ENCODE data around the gene IFT57.

IFT57 gene

DNA sequence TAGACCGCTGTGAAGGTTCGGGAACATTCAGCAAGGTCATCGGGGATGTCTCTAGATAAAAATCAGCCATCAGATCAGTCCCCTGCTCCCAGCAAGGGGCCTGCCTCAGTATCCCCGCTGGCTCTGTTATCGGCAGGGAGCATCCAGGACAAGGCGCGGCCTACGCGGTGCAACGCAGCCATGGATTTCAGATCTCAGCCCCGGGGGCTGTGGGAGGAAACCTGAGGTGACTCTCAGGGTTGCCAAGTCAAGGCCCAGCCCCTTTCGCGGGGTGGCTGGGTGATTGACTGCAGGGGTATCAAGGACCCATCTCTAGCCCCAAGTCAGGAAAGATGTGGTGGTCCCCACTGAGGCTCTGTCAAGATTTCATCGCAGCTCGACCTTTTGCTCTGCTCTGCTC lies 108.2 kb downstream of the IFT57 start:
- Histone ChIP-seq H3K79me2 (ENCODE audit: low read length) (no peaks in the 10 kb centered on the region), H3K9ac (ENCODE audit: low read length) (no peak overlapping the region), H4K20me1 (ENCODE audit: insufficient read depth, low read length) (no peaks in the 10 kb centered on the region), H3K4me2 (ENCODE audit: low read depth, low read length) (no peak overlapping the region), H3K9me3 (replicated peaks; ENCODE audit: insufficient read depth, low read length) (no peaks in the 10 kb centered on the region), H2AFZ (ENCODE audit: low read length) (no peak overlapping the region), H3K36me3 (replicated peaks; ENCODE audit: insufficient read depth, low read length) (no peaks in the 10 kb centered on the region), H3K4me3 (ENCODE audit: low read length) (no peak overlapping the region), H3K27me3 (replicated peaks; ENCODE audit: insufficient read depth, low read length) (no peaks in the 10 kb centered on the region), H3K4me1 (ENCODE audit: low read length) (no peaks in the 10 kb centered on the region), H3K9me2 (replicated peaks; ENCODE audit: insufficient read depth, low read length) (no peaks in the 10 kb centered on the region), H3K27ac (ENCODE audit: low read length) (no peak overlapping the region), H3F3A (ENCODE audit: insufficient read depth, low read length) (no peaks in the 10 kb centered on the region)
- TF ChIP-seq EZH2 (optimal IDR thresholded peaks at IDR 0.05; ENCODE audit: low read depth, low read length) (no peak), EZH2phosphoT487 (IDR thresholded peaks at IDR 0.05; ENCODE audit: low read length) (no peak)
- TF ChIP-seq, protein P1, sequence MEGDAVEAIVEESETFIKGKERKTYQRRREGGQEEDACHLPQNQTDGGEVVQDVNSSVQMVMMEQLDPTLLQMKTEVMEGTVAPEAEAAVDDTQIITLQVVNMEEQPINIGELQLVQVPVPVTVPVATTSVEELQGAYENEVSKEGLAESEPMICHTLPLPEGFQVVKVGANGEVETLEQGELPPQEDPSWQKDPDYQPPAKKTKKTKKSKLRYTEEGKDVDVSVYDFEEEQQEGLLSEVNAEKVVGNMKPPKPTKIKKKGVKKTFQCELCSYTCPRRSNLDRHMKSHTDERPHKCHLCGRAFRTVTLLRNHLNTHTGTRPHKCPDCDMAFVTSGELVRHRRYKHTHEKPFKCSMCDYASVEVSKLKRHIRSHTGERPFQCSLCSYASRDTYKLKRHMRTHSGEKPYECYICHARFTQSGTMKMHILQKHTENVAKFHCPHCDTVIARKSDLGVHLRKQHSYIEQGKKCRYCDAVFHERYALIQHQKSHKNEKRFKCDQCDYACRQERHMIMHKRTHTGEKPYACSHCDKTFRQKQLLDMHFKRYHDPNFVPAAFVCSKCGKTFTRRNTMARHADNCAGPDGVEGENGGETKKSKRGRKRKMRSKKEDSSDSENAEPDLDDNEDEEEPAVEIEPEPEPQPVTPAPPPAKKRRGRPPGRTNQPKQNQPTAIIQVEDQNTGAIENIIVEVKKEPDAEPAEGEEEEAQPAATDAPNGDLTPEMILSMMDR (IDR thresholded peaks at IDR 0.05; ENCODE audit: low read length): no peak
- no peak for DNase-seq

DNA sequence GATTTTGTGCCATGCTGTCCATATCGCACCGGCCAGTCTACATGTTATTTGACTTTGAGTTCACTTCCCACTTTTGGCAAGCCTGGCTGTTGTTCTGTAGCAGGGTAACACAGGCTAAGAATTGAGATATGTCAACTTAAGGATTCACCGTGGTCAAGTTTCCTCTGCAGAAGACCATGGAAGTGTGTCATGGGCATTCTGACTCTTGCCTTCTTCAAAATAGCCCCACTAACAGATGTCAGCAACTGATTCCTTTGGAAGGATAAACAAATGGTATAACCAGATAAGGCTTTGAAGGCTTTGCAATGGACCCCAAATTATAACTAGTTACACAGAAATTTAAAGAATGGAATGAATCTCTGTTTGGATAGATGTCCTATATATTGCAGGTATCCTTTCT lies 111.3 kb downstream of the IFT57 start:
- Histone ChIP-seq H3K9ac (ENCODE audit: low read length) (no peak overlapping the region), H3K27me3 (replicated peaks; ENCODE audit: insufficient read depth, low read length) (no peaks in the 10 kb centered on the region), H3K79me2 (ENCODE audit: low read length) (no peaks in the 10 kb centered on the region), H3K4me3 (ENCODE audit: low read length) (no peak overlapping the region), H3K36me3 (replicated peaks; ENCODE audit: insufficient read depth, low read length) (no peaks in the 10 kb centered on the region), H4K20me1 (ENCODE audit: insufficient read depth, low read length) (no peaks in the 10 kb centered on the region), H3K4me1 (ENCODE audit: low read length) (no peaks in the 10 kb centered on the region), H3K27ac (ENCODE audit: low read length) (no peak overlapping the region), H3K4me2 (ENCODE audit: low read depth, low read length) (no peak overlapping the region), H3K9me2 (replicated peaks; ENCODE audit: insufficient read depth, low read length) (no peaks in the 10 kb centered on the region), H3F3A (ENCODE audit: insufficient read depth, low read length) (no peaks in the 10 kb centered on the region), H3K9me3 (replicated peaks; ENCODE audit: insufficient read depth, low read length) (no peaks in the 10 kb centered on the region), H2AFZ (ENCODE audit: low read length) (no peak overlapping the region)
- no peak for TF ChIP-seq EZH2phosphoT487 (IDR thresholded peaks at IDR 0.05; ENCODE audit: low read length)
- TF ChIP-seq, protein P1 (IDR thresholded peaks at IDR 0.05; ENCODE audit: low read length): no peak
- TF ChIP-seq EZH2 (optimal IDR thresholded peaks at IDR 0.05; ENCODE audit: low read depth, low read length): no peak
- DNase-seq: no peak
